Measurements from ENCODE around the gene GNL2.
"Not testable (repeated sequence)": the region's sequence is repeated elsewhere in the genome, so short reads cannot be mapped to it uniquely, and the experiment has no call there.

Gene GNL2

GRCh38 chr1:37559080-37559479, 36.7 kb downstream of the GNL2 start:
- FAIRE-seq, result no peak

DNA sequence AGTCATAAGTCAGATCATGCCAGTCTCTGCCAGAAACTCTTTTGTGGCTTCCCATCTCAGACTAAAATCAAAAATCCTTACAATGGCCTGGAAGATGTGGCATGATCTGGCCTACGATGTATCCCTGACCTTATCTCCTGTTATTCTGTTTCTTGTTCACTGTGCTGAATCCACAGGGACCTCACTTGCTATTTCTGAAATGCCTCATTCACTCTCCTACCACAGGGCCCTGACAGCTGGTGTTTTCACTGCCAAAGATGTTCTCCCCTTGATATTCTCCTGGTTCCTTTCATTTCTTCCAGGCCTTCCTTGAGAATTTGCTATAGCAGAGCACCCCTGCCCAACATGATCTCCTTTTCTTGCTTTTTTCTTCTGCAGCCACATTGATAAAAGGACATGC, 37.3 kb downstream of the GNL2 start:
- no peak for FAIRE-seq

GRCh38 chr1:37557402-37557801, 38.3 kb downstream of the GNL2 start:
- no peak for FAIRE-seq

- no peak for FAIRE-seq
Measured at GRCh38 chr1:37556712-37557196, 39.0 kb downstream of the GNL2 start, which contains the start of gene DNALI1. Gene DNALI1 (plus strand): TSS chr1:37556940. CDS start chr1:37556995, 55 bp downstream.

DNA sequence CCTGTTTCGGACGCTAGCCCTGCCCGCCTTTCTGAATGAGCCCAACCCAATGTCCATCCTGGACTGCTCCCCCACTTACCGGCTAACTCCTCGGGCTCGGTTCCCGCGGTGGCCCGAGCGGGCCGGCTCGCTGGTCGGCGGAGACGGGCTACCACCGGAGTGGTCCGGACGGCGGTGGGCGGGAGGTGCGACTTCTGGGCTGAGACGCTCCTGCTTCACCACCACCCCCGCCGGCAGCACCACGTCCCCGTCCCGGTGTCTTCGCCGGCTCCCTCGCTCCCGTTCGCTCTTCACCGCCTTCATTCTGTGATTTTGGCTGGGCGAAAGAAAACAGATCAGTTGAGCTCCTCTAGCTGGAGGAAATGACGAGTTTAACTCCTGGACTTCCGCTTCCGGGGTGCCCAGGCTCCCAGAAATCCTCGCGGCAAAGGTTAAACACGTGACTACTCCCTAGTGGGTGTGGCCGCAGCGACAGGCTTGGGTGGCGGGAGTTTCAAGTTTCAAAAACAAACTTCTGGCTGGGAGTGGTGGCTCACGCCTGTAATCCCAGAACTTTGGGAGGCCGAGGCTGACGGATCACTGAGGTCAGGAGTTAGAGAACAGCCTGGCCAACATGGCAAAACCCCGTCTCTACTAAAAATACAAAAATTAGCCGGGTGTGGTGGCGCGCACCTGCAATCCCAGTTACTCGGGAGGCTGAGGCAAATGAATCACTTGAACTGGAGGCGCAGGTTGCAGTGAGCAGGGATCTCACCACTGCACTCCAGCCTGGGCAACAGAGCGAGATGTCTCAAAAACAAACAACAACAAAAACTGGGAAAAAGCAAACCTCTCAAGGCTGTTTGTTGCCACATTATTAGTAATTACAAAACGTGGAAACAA, 41.6 kb downstream of the GNL2 start, which contains the start of gene SNIP1:
Gene SNIP1 (minus strand): TSS at position 367 of the 882 bp plus-strand sequence. CDS start 64 bp downstream, at position 303.
- FAIRE-seq, result peak; percentile 76

DNA sequence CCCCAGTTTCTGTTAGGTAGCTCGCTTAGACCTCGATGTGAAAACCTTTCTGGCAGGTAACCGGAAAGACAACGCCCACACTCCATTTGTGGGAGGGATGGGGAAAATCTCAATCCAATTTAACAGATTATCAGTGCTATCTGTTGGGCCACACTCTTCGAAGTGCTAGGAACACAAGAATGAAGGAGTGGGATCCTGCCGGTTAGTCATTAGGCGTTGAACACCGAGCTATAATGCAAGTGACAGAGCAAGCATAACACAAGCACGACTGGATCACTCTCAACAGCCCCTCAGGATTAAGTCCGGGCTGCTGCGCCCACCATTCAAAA, 42.2 kb downstream of the GNL2 start:
- FAIRE-seq, result no peak

DNA sequence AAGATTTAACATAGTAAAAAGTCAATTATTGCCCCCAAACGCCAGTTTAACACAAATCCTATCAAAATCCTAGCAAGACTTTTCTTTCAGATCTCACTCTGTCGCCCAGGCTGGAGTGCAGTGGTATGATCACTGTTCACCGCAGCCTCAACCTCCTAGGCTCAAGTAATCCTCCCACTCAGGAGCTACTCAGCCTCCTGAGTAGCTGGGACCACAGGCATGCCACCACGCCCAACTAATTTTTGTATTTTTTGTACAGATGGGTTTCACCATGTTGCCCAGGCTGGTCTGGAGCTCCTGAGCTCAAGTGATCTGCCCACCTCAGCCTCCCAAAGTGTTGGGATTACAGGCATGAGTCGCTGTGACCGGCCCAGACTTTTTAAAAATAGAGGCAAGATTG, 46.4 kb downstream of the GNL2 start:
- FAIRE-seq, result no peak

- FAIRE-seq, result no peak
Measured at GRCh38 chr1:37545019-37545418, 50.7 kb downstream of the GNL2 start.

- no peak for FAIRE-seq
Measured at GRCh38 chr1:37544530-37544929, 51.2 kb downstream of the GNL2 start.

DNA sequence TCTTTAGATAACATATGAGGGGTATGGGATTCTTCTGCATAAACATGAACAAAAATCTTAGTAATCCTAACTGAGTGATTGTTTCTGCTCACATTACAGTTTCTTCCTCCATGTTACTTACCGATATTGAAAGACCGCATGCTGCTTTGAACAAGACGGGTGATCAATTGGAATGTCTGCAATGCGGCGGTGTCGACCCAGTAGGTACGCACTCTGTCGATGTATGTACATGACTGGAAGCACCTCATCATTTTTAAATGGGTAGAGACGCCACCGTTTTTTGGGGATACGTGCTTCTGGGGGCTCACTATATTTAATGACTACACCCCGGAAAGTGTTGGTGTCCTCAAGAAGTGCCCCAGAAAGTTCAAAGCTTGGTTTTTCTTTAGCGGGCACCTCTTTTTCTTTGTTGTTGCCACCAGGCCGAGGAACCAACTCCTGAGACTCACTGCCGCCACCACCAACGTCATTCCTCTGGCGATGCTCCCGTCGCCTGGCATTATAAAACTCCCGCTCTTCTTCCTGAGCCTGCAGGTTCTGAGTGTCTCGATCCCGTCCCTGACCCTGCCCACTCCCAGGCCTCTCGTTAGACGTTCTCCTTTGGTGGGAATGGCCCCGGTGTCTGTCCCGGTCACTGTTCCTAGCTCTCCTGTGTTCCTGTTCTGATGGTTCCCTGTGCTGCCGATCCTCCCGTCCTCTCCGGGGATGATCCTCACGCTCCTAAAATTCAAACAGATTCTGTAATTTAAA, 55.5 kb downstream of the GNL2 start:
- no peak for FAIRE-seq

DNA sequence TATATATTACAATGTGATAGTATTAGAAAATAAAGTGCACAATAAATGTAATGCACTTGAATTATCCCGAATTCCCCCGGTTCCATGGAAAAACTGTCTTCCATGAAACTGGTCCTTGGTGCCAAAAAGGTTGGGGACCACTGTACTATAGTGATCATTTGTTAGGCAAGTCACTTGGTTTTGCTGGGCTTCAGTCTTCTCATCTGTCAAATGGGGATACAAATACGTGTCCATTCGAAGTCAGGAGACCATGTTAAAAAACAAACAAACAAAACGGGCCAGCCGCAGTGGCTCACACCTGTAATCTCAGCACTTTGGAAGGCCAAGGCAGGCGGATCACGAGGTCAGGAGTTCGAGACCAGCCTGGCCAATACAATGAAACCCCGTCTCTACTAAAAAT, 56.6 kb downstream of the GNL2 start:
- FAIRE-seq, result not testable (repeated sequence)

DNA sequence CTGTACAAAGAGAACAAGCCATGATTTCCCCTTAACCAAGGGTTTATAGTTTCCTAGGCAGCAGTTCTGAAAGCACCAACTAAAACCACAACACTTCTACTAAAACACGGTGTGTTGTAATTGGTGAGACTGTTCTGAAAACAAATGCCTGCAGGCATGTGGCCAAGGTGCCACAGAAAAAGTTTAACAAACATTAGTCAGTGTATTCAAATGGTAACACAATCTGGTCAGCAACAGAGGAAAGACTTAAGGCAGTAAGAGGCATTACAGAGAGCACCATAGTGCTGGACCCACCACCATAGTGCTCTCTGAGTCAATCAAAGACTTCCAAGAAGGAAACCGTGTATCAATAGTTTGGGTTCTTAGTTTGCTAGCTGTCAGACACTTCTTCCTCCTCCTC, 58.4 kb downstream of the GNL2 start:
- no peak for FAIRE-seq

- FAIRE-seq, result no peak
Measured at GRCh38 chr1:37533317-37534093, 62.2 kb downstream of the GNL2 start.

- not testable (repeated sequence) for FAIRE-seq
Measured at GRCh38 chr1:37532418-37533156, 63.1 kb downstream of the GNL2 start.

GRCh38 chr1:37529888-37530287, 65.8 kb downstream of the GNL2 start:
- not testable (repeated sequence) for FAIRE-seq

DNA sequence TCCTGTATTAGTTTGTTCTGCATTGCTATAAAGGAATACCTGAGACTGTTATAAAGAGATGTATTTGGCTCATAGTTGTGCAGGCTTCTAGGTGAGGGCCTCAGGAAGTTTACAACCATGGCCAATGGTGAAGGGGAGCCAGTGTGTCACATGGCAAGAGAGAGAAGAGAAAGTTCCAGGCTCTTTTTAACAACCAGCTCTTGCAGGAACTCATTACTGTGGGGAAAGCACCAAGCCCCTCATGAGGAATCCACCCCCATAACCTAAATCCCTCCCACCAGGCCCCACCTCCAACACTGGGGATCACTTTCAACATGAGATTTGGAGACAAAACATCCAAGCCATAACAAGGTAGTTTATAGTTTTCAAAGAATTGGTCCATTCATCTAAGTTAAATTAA, 76.1 kb downstream of the GNL2 start:
- FAIRE-seq, result no peak

- not testable (repeated sequence) for FAIRE-seq
Measured at GRCh38 chr1:37518929-37519328, 76.8 kb downstream of the GNL2 start.

- FAIRE-seq, result not testable (repeated sequence)
Measured at GRCh38 chr1:37518241-37518640, 77.5 kb downstream of the GNL2 start.

- FAIRE-seq, result no peak
Measured at GRCh38 chr1:37517569-37517968, 78.2 kb downstream of the GNL2 start.
